HG02970 (cell line): ENCODE data around the gene SLK.

Experiments
- ATAC-seq: cut with Tn5 transposase; IDR thresholded peaks from one replicate; pipeline ENCODE4 v1.9.1; 2021; ENCODE audit warnings: mild to moderate bottlenecking, moderate library complexity, moderate number of reproducible peaks; ENCODE audit not compliant: unreplicated experiment, low FRiP score

SLK gene

GRCh38 chr10:104045151-104046089 is 78.5 kb downstream of the SLK start:
- ATAC-seq, result no peak

GRCh38 chr10:104046651-104047050 is 79.7 kb downstream of the SLK start:
- no peak for ATAC-seq

- no peak for ATAC-seq
Observed at GRCh38 chr10:104049504-104050250, 82.7 kb downstream of the SLK start.

GRCh38 chr10:104052431-104052830 is 85.5 kb downstream of the SLK start:
- ATAC-seq, result no peak

- no peak for ATAC-seq
Observed at GRCh38 chr10:104053201-104053600, 86.3 kb downstream of the SLK start.

GRCh38 chr10:104054430-104054829 is 87.5 kb downstream of the SLK start:
- no peak for ATAC-seq

- no peak for ATAC-seq
Observed at GRCh38 chr10:104056619-104057273, 89.8 kb downstream of the SLK start.

GRCh38 chr10:104057717-104058116 is 90.8 kb downstream of the SLK start:
- ATAC-seq, result no peak

GRCh38 chr10:104059364-104059763 is 92.4 kb downstream of the SLK start:
- no peak for ATAC-seq

GRCh38 chr10:104061196-104061595 is 94.3 kb downstream of the SLK start:
- ATAC-seq, result no peak

- no peak for ATAC-seq
Observed at GRCh38 chr10:104065748-104066147, 98.8 kb downstream of the SLK start.

GRCh38 chr10:104066945-104067344 is 100.0 kb downstream of the SLK start:
- no peak for ATAC-seq

- ATAC-seq, result no peak
Observed at GRCh38 chr10:104067525-104067924, 100.6 kb downstream of the SLK start.

GRCh38 chr10:104069613-104070012 is 102.7 kb downstream of the SLK start:
- ATAC-seq, result no peak

- no peak for ATAC-seq
Observed at GRCh38 chr10:104072786-104073185, 105.8 kb downstream of the SLK start.

GRCh38 chr10:104074505-104074904 is 107.6 kb downstream of the SLK start:
- no peak for ATAC-seq

- no peak for ATAC-seq
Observed at GRCh38 chr10:104076743-104077160, 109.8 kb downstream of the SLK start.

GRCh38 chr10:104077247-104077646 is 110.3 kb downstream of the SLK start:
- no peak for ATAC-seq

- no peak for ATAC-seq
Observed at GRCh38 chr10:104077663-104078151, 110.8 kb downstream of the SLK start.
